Mononuclear cell (primary cell): Measurements from ENCODE around the gene CEP152. TPM values are rescaled to one million over a fixed set of nuclear protein-coding genes. Genes with fewer than 3 reads are reported as not detected.
"Not testable (repeated sequence)": the region's sequence is repeated elsewhere in the genome, so short reads cannot be mapped to it uniquely, and the experiment has no call there.

Source experiments
- H3K27me3 ChIP-seq: 2 replicates; pipeline ENCODE4 v1.6.0; 2011; ENCODE audit warnings: low read length, control low read depth; ENCODE audit not compliant: insufficient read depth
- H3K4me1 ChIP-seq: 2 replicates; pipeline ENCODE4 v1.5.1; 2011; ENCODE audit warnings: mild to moderate bottlenecking, low read length, control low read depth; ENCODE audit not compliant: insufficient read depth
- H3K4me3 ChIP-seq: 2 replicates; pipeline ENCODE4 v1.5.1; 2011; ENCODE audit warnings: mild to moderate bottlenecking, low read length, moderate library complexity
- H3K9me3 ChIP-seq: 2 replicates; pipeline ENCODE4 v1.5.1; 2011; ENCODE audit warnings: low read depth, mild to moderate bottlenecking, control low read depth, low read length
- total RNA-seq: library from RNA; depleted of rRNA; stranded (reverse); fragments of >200 nt; gene quantifications from one replicate; pipeline ENCODE4 v1.2.3, GENCODE V29; 2012

CEP152 gene
- total RNA-seq = 12.8 TPM

DNA sequence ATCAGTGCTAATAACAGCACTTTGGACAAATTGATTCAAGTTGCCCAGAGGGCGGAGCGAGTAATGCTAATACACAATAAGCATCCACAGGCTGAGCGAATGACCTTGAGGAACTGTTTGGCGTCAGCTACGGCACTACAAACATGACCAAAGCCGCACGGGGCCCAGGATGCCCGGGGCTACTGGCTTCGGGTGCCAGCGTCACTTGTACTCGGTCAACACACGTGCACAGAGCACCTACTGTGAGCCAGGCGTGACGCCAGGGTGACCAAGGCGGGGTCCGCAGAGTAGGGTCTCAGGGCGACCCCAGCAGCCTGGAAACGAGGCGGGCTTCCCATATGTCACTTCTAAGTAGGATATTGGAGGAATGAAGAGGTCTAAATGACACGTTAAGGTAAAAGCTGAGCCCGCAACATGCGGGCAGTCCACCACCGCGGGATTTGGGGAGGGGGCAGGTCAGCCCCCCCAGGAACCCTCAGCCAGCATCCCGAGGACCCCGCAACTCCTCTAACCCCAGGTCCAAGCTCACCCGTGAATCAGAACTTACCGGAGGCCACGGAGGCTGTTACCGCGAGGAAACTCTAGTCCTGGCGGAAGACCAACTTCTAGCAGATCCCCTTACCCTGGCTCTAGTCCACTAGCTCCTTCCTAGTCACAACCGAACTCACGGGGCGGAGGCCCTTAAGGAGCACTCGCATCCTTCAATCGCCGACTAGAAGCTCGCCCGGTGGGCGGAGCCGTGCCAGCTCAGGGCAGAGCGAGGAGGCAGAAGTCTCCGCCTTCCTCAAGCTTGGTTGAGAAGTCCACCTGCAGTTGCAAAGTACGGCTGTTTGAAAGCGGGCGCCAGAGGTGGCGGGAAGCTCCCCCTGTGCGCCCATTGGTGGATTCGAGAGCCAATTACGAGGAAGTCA is at the start of gene CEP152:
TSS of gene CEP152 (minus strand) at position 656 of the 911 bp plus-strand sequence. CDS start 5,420 bp downstream, outside the sequence.
- Histone ChIP-seq H3K4me1 (peaks cover 20% of the 10 kb centered on the region), H3K9me3 (no peaks in the 10 kb centered on the region), H3K4me3 (peak within 1 kb of the TSS; percentile 95), H3K27me3 (no peaks in the 10 kb centered on the region)

- Histone ChIP-seq H3K4me1 (peaks cover 3% of the 10 kb centered on the region), H3K9me3 (no peaks in the 10 kb centered on the region), H3K27me3 (no peaks in the 10 kb centered on the region), H3K4me3 (no peak overlapping the region)
Measured at GRCh38 chr15:48859426-48859825, 48.6 kb upstream of the CEP152 start.

DNA sequence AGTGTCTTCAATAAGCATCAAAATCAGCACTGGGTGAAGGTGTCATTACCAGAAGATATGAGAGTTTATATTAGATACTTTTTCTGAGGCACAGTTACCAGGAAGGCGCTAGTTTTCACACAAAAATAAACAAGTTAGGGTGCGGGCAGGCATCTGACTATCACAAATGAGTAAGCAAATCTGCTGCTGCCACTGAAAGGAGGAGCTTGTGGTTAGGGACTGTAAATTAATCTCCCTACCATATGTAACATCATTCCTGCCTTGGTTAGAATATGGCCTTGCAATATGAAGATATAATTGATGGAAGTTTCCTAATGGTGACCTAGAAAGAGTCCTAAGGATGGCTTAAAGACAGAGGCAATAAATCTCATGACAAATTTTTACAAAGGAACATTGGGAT is 47.5 kb upstream of the CEP152 start:
- Histone ChIP-seq H3K27me3 (no peaks in the 10 kb centered on the region), H3K9me3 (no peaks in the 10 kb centered on the region), H3K4me3 (no peak overlapping the region), H3K4me1 (peaks cover 3% of the 10 kb centered on the region)

- H3K9me3 ChIP-seq = no peaks in the 10 kb centered on the region
- H3K4me3 ChIP-seq = no peak overlapping the region
- no peaks in the 10 kb centered on the region for H3K27me3 ChIP-seq
- no peaks in the 10 kb centered on the region for H3K4me1 ChIP-seq
Measured at GRCh38 chr15:48856942-48857341, 46.1 kb upstream of the CEP152 start.

GRCh38 chr15:48855501-48856440 is 44.9 kb upstream of the CEP152 start:
- H3K4me1 ChIP-seq = no peaks in the 10 kb centered on the region
- no peak overlapping the region for H3K4me3 ChIP-seq
- H3K9me3 ChIP-seq = no peaks in the 10 kb centered on the region
- no peaks in the 10 kb centered on the region for H3K27me3 ChIP-seq

DNA sequence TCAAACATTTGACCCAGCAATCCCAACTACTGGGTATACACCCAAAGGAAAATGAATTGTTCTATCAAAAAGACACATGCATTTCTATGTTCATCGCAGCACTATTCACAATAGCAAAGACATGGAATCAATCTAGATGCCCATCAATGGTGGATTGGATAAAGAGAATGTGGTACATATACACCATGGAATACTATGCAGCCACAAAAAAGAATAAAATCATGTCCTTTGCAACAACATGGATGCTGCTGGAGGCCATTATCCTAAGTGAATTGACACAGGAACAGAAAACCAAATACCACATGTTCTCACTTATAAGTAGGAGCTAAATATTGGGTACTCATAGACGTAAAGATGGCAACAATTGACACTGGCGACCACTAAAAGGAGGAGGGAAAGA is 43.6 kb upstream of the CEP152 start:
- not testable (repeated sequence) for H3K27me3 ChIP-seq, H3K9me3 ChIP-seq, H3K4me1 ChIP-seq, H3K4me3 ChIP-seq

DNA sequence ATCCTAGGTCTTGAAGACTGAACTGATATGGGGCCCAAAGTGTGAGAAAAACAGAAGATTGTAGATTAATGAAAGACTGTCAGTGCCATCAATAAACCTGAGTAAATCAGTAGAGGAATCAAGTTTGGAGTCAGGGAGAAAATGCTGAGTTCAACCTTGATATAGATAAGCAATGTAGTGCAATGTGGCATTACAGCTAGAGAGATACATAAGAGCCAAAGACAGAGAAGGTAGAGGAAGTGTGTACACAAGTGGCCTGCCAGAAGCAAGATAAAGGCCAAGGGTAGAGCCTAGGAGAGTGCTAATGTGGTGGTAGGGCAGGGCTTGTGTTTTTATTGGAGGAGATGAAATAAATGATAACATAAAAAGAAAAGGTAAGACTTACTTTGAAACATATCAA is 41.1 kb upstream of the CEP152 start:
- no peak overlapping the region for H3K4me3 ChIP-seq
- no peaks in the 10 kb centered on the region for H3K9me3 ChIP-seq
- H3K27me3 ChIP-seq = peaks cover 4% of the 10 kb centered on the region
- H3K4me1 ChIP-seq = no peaks in the 10 kb centered on the region

DNA sequence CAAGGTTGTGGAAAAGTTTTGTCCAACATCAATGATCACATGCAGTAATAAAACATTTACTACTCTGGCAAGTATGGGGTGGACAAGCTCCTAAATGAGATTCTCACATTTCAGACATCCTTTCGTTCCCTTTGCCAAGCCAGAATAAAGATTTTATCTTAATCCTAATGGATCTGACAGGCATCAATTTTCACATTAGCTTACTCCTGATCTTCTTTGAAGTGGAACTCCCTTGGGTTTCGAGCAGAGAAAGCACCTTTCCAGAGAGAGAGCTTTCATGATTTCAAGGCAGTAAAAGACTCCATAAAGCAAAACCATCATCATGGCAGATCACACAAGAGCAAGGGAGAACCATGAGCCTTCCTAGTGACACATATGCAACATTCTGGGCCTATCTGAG is 39.8 kb upstream of the CEP152 start:
- Histone ChIP-seq H3K27me3 (peaks cover 4% of the 10 kb centered on the region), H3K4me3 (no peak overlapping the region), H3K9me3 (no peaks in the 10 kb centered on the region), H3K4me1 (no peaks in the 10 kb centered on the region)

GRCh38 chr15:48845123-48845522 is 34.3 kb upstream of the CEP152 start:
- no peaks in the 10 kb centered on the region for H3K4me1 ChIP-seq

GRCh38 chr15:48842501-48842900 is 31.6 kb upstream of the CEP152 start:
- Histone ChIP-seq H3K4me3 (no peak overlapping the region), H3K27me3 (no peaks in the 10 kb centered on the region), H3K9me3 (no peaks in the 10 kb centered on the region), H3K4me1 (no peaks in the 10 kb centered on the region)

More at GRCh38 chr15:48845123-48845522, 34.3 kb upstream of the CEP152 start:
- Histone ChIP-seq H3K4me3 (no peak overlapping the region), H3K27me3 (peaks cover 4% of the 10 kb centered on the region), H3K9me3 (no peaks in the 10 kb centered on the region)

DNA sequence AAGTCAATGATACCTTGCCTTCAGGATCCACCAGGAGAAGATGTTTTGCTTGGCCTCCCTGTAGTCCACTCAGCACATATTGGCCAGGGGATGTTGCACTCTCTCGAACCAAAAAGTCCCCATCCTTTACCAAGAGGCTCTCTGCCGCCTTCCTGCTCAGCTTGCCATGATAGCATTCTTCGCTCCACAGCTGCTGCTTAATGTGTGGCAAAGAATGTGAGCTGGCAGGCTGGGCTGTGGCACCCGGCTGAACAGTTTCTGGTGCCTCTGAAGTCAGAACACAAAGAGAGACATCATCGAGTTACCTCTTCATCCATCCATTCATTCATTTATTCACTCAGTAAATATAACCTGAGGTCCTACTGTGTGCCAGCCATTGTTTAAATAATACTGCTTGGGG is 23.9 kb upstream of the CEP152 start:
- Histone ChIP-seq H3K27me3 (no peaks in the 10 kb centered on the region), H3K4me1 (no peaks in the 10 kb centered on the region), H3K4me3 (no peak overlapping the region), H3K9me3 (no peaks in the 10 kb centered on the region)

DNA sequence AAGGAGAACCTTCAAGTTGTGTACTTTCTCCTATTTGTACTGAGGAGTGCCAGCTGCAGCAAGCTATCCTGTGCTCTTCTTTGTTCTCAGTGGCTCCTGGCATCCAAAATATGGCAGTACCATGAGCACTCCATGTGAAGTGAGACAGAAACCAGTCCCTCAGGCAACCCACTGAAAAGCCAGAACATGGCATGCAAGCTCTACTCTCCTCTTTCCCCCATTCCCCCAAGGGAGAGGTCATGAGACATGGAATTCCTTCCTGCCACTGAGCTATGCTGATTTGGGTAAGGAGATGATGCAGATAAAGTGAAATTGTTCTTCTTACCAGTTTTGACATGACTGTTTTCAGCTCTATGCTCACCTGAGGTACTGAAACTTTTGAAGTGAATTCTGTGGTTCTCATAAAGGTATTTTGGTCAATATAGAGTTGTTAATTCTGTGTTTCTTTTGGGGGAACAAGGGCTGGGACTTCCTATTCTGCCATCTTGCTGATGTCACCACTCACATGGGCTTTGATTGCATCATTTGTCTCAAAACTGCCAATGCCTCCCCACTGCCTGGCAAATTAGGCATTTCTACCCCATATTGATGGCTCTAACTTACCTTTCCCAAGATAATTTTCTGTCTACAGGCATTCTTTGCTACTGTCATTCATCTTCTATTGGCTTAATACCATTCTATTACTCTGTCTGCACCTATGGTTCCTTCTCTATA is 22.8 kb upstream of the CEP152 start:
- Histone ChIP-seq H3K4me3 (no peak overlapping the region), H3K27me3 (no peaks in the 10 kb centered on the region), H3K4me1 (no peaks in the 10 kb centered on the region), H3K9me3 (no peaks in the 10 kb centered on the region)

GRCh38 chr15:48832648-48833047 is 21.8 kb upstream of the CEP152 start:
- no peaks in the 10 kb centered on the region for H3K27me3 ChIP-seq
- H3K4me1 ChIP-seq = no peaks in the 10 kb centered on the region
- H3K4me3 ChIP-seq = no peak overlapping the region
- no peaks in the 10 kb centered on the region for H3K9me3 ChIP-seq

- H3K27me3 ChIP-seq = no peaks in the 10 kb centered on the region
- H3K4me1 ChIP-seq = no peaks in the 10 kb centered on the region
- H3K4me3 ChIP-seq = no peak overlapping the region
Measured at GRCh38 chr15:48828906-48829305, 18.0 kb upstream of the CEP152 start.

GRCh38 chr15:48828471-48828870 is 17.6 kb upstream of the CEP152 start:
- H3K9me3 ChIP-seq = no peaks in the 10 kb centered on the region
- no peak overlapping the region for H3K4me3 ChIP-seq
- no peaks in the 10 kb centered on the region for H3K4me1 ChIP-seq
- no peaks in the 10 kb centered on the region for H3K27me3 ChIP-seq

More at GRCh38 chr15:48828906-48829305, 18.0 kb upstream of the CEP152 start:
- no peaks in the 10 kb centered on the region for H3K9me3 ChIP-seq
